IMR-90 (cell line): ENCODE measurements around the gene NDUFC2. TPM values are rescaled to one million over a fixed set of nuclear protein-coding genes. Genes with fewer than 3 reads are reported as not detected.

Source experiments
- ATAC-seq: fragments of 200-7000 bp; cut with Tn5 transposase; 2 replicates; pipeline ENCODE4 v1.9.1; 2020; ENCODE audit warnings: low read depth, mild to moderate bottlenecking, moderate library complexity
- BruUV-seq: library from RNA; stranded (reverse); fragments of 400-500 nt; replicated peaks from 2 replicates; lab custom pipeline; 2021; lab: Mats Ljungman, UMichigan
- CTCF ChIA-PET: fragments of 300-600 bp; formaldehyde crosslinking; extraction: SDS; loops from one replicate; lab custom pipeline; 2021; ENCODE audit warnings: antibody characterized with exemption; lab: Yijun Ruan, JAX
- POLR2A ChIA-PET: fragments of 300-600 bp; sonication (Branson Sonifier 250); formaldehyde crosslinking; loops from one replicate; lab custom pipeline; 2022; ENCODE audit warnings: antibody characterized with exemption; ENCODE audit not compliant: unreplicated experiment; lab: Charles Lee
- DNase-seq: peaks from one replicate; pipeline ENCODE4 v3.0.0; 2013
- H2AFZ ChIP-seq: replicated peaks from 2 replicates; pipeline ENCODE3; 2013; ENCODE audit warnings: low read length, mild to moderate bottlenecking; ENCODE audit not compliant: poor library complexity
- H2AK5ac ChIP-seq: 2 replicates; pipeline ENCODE4 v1.6.1; 2013; ENCODE audit warnings: low read depth, low read length, inconsistent platforms
- H2AK9ac ChIP-seq: replicated peaks from 2 replicates; pipeline ENCODE3; 2013; ENCODE audit warnings: mild to moderate bottlenecking, low read depth, low read length, moderate library complexity; ENCODE audit not compliant: poor library complexity
- H2BK120ac ChIP-seq: 2 replicates; pipeline ENCODE4 v1.6.1; 2013; ENCODE audit warnings: low read depth, low read length, inconsistent platforms
- H2BK15ac ChIP-seq: 3 replicates; pipeline ENCODE4 v1.6.1; 2013; ENCODE audit warnings: low read depth, low read length, inconsistent platforms
- H2BK20ac ChIP-seq: 2 replicates; pipeline ENCODE4 v1.6.1; 2013; ENCODE audit warnings: low read depth, mild to moderate bottlenecking, inconsistent platforms, low read length, moderate library complexity
- H2BK5ac ChIP-seq: 2 replicates; pipeline ENCODE4 v1.6.1; 2013; ENCODE audit warnings: mild to moderate bottlenecking, low read depth, low read length, inconsistent platforms; ENCODE audit not compliant: poor library complexity, severe bottlenecking
- H3K14ac ChIP-seq: replicated peaks from 2 replicates; pipeline ENCODE4 v1.6.1; 2013; ENCODE audit warnings: low read depth, low read length, inconsistent platforms
- H3K18ac ChIP-seq: 2 replicates; pipeline ENCODE4 v1.6.1; 2013; ENCODE audit warnings: low read depth, low read length, control low read depth
- H3K23ac ChIP-seq: 2 replicates; pipeline ENCODE4 v1.6.1; 2013; ENCODE audit warnings: low read depth, low read length, inconsistent platforms
- H3K27ac ChIP-seq: 2 replicates; pipeline ENCODE4 v1.5.1; 2013; ENCODE audit warnings: mild to moderate bottlenecking, control low read depth, low read length; ENCODE audit not compliant: insufficient read depth
- H3K27me3 ChIP-seq: 2 replicates; pipeline ENCODE4 v1.6.1; 2013; ENCODE audit warnings: low read length; ENCODE audit not compliant: control insufficient read depth, insufficient read depth
- H3K36me3 ChIP-seq: 2 replicates; pipeline ENCODE4 v1.6.1; 2013; ENCODE audit warnings: low read length, mixed read lengths; ENCODE audit not compliant: control insufficient read depth, insufficient read depth
- H3K4ac ChIP-seq: 2 replicates; pipeline ENCODE4 v1.6.1; 2013; ENCODE audit warnings: low read depth, low read length, inconsistent platforms
- H3K4me1 ChIP-seq: 2 replicates; pipeline ENCODE4 v1.6.1; 2013; ENCODE audit warnings: low read length, mixed read lengths; ENCODE audit not compliant: control insufficient read depth, insufficient read depth
- H3K4me2 ChIP-seq: 2 replicates; pipeline ENCODE4 v1.6.1; 2013; ENCODE audit warnings: low read depth, mild to moderate bottlenecking, control low read depth, low read length, moderate library complexity
- H3K4me3 ChIP-seq: 2 replicates; pipeline ENCODE4 v1.5.1; 2013; ENCODE audit warnings: low read depth, mild to moderate bottlenecking, control low read depth, low read length, moderate library complexity; ENCODE audit not compliant: insufficient read depth
- H3K56ac ChIP-seq: 2 replicates; pipeline ENCODE4 v1.6.1; 2013; ENCODE audit warnings: low read length, inconsistent platforms; ENCODE audit not compliant: insufficient read depth; ENCODE audit errors: extremely low read depth
- H3K79me1 ChIP-seq, 2 experiments: 2 replicates each; pipeline ENCODE4 v1.6.1; 2013; ENCODE audit warnings: low read length in 2 of 2, inconsistent platforms in 1 of 2, low read depth in 1 of 2
- H3K9ac ChIP-seq: 2 replicates; pipeline ENCODE4 v1.6.1; 2013; ENCODE audit warnings: low read depth, low read length, control low read depth
- H3K9me1 ChIP-seq: 2 replicates; pipeline ENCODE4 v1.6.1; 2013; ENCODE audit warnings: low read length, inconsistent platforms; ENCODE audit not compliant: insufficient read depth
- H3K9me3 ChIP-seq: 2 replicates; pipeline ENCODE4 v1.6.1; 2013; ENCODE audit warnings: low read length; ENCODE audit not compliant: control insufficient read depth, insufficient read depth
- H4K20me1 ChIP-seq: 2 replicates; pipeline ENCODE4 v1.6.1; 2013; ENCODE audit warnings: low read length, inconsistent platforms; ENCODE audit not compliant: insufficient read depth
- H4K5ac ChIP-seq: 2 replicates; pipeline ENCODE4 v1.6.1; 2013; ENCODE audit warnings: mild to moderate bottlenecking, low read depth, low read length, control low read depth
- H4K8ac ChIP-seq, 2 experiments: 2 replicates each; pipeline ENCODE4 v1.6.1; 2013; ENCODE audit warnings: low read depth in 2 of 2, low read length in 2 of 2, control low read depth in 1 of 2, inconsistent platforms in 1 of 2
- H4K91ac ChIP-seq: 2 replicates; pipeline ENCODE4 v1.6.1; 2013; ENCODE audit warnings: low read depth, low read length, inconsistent platforms; ENCODE audit not compliant: insufficient read depth
- CEBPB ChIP-seq: IDR thresholded peaks from 2 replicates; pipeline ENCODE4 v1.6.1; 2012; ENCODE audit warnings: low read depth, low read length, improper control_type of control experiment
- FOS ChIP-seq: fragments of 150-350 bp; IDR thresholded peaks from 2 replicates; pipeline ENCODE4 v1.6.1; 2016; ENCODE audit warnings: low read depth, low read length
- MAZ ChIP-seq: IDR thresholded peaks from 2 replicates; pipeline ENCODE4 v1.6.1; 2012; ENCODE audit warnings: low read depth, mild to moderate bottlenecking, low read length, improper control_type of control experiment, moderate library complexity, borderline replicate concordance
- MXI1 ChIP-seq: IDR thresholded peaks from 2 replicates; pipeline ENCODE4 v1.6.1; 2012; ENCODE audit warnings: low read depth, mild to moderate bottlenecking, low read length, moderate library complexity, borderline replicate concordance
- RAD21 ChIP-seq: IDR thresholded peaks from 2 replicates; pipeline ENCODE4 v1.6.1; 2012; ENCODE audit warnings: low read length, improper control_type of control experiment
- WGBS, 2 experiments: methylation state at CpG; one replicate each; pipeline versions ENCODE4 v1.1.5 to v1.1.7; 2013; ENCODE audit warnings: missing lambda C conversion rate in 2 of 2; ENCODE audit not compliant: insufficient read length in 1 of 2; ENCODE audit errors: extremely low coverage in 2 of 2; 5-methylcytosine and 5-hydroxymethylcytosine counted together
- dilution Hi-C: fragments of 300-500 bp; cut with HindIII; formaldehyde crosslinking; loops from one replicate; pipeline ENCODE4 v1.14.3; 2018; ENCODE audit warnings: low sequenced_read_pairs; ENCODE audit not compliant: unreplicated experiment
- in situ Hi-C: fragments of 300-500 bp; cut with MboI; formaldehyde crosslinking; loops from 3 replicates; pipeline ENCODE4 v1.14.3; 2019; ENCODE audit warnings: low sequenced_read_pairs, inconsistent platforms, mixed read lengths
- intact Hi-C: fragments of 100-400 bp; cut with micrococcal nuclease; formaldehyde crosslinking; loops from 2 replicates; pipeline ENCODE4 v1.10.0; 2022
- polyA plus RNA-seq, 3 experiments: library from polyadenylated mRNA; depleted of rRNA; stranded (reverse); fragments of >200 nt; gene quantifications; 2 replicates each; pipeline ENCODE4 v1.2.3, GENCODE V29; 2012; ENCODE audit warnings: low replicate concordance in 1 of 3
- total RNA-seq: library from RNA; depleted of rRNA; stranded (reverse); fragments of >200 nt; gene quantifications from 2 replicates; pipeline ENCODE4 v1.2.3, GENCODE V29; 2012

The NDUFC2 gene
- total and polyA plus RNA-seq, 2 of the 4 experiments (the other 2 are of a cell fraction) = 146 to 340 TPM

DNA sequence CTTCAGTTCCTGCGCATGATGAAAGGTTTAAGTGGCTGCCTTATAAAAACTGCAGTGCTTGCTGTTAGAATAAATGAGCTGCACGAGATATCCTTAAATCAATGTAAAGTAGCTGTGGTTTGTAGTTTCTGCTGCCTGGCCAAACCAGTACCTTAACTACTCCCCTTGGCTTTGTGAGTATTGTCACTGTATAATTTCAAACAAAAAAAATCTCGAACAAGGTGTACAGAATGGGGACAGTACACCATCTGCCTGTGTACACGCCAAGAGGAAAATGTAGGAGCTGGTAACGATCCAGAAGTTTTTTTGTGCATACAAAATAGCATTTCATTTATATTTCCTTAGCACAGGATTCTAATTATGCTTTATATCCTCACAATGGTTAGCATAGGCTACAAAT, 20.6 kb upstream of the NDUFC2 start:
- DNase-seq = no peak
- Histone ChIP-seq H4K5ac (no peak overlapping the region), H2AK9ac (no peak overlapping the region), H3K27me3 (no peaks in the 10 kb centered on the region), H3K9me1 (no peaks in the 10 kb centered on the region), H4K20me1 (no peaks in the 10 kb centered on the region), H2AFZ (no peak overlapping the region), H3K18ac (no peak overlapping the region), H3K14ac (no peak overlapping the region), H3K9ac (no peak overlapping the region), H3K56ac (no peak overlapping the region), H3K4ac (no peak overlapping the region), H3K4me1 (peaks cover 4% of the 10 kb centered on the region), H3K23ac (no peak overlapping the region), H2AK5ac (no peak overlapping the region), H3K9me3 (no peaks in the 10 kb centered on the region), H3K27ac (no peak overlapping the region), H2BK20ac (no peak overlapping the region), H3K79me1 (no peaks in the 10 kb centered on the region), H4K8ac (no peak overlapping the region), H3K4me3 (no peak overlapping the region), H2BK120ac (no peak overlapping the region), H3K36me3 (peaks cover 17% of the 10 kb centered on the region), H2BK15ac (no peak overlapping the region), H3K4me2 (no peak overlapping the region), H4K91ac (no peak overlapping the region), H2BK5ac (no peak overlapping the region)
- intact Hi-C loops (no loop called here), in situ Hi-C loops (no loop called here), dilution Hi-C loops (no loop called here)
- POLR2A ChIA-PET = no interaction called here
- WGBS, 2 experiments = no CpG with 5 or more reads among the region's 5 CpGs
- CTCF ChIA-PET = no interaction called here
- BruUV-seq = no TSS peak
- TF ChIP-seq RAD21 = no peak
- TF ChIP-seq MAZ = no peak
- no peak for TF ChIP-seq FOS
- TF ChIP-seq CEBPB = no peak
- no peak for TF ChIP-seq MXI1
- no peak for ATAC-seq
